HEK293 (cell line): ENCODE results near the gene PTRHD1.

Experiments
- KLF16 ChIP-seq: fragments of 450-650 bp; formaldehyde crosslinking; IDR thresholded peaks from 2 replicates; pipeline ENCODE4 v1.5.1; 2017; ENCODE audit warnings: missing biosample characterization, missing genetic modification characterization
- KLF9 ChIP-seq: fragments of 450-650 bp; formaldehyde crosslinking; IDR thresholded peaks from 2 replicates; pipeline ENCODE4 v1.5.1; 2016; ENCODE audit warnings: missing biosample characterization, missing genetic modification characterization, low read depth
- TRIM28 ChIP-seq: IDR thresholded peaks from 2 replicates; pipeline ENCODE4 v1.6.1; 2011; ENCODE audit warnings: low read length, control low read depth, borderline replicate concordance
- YY2 ChIP-seq: fragments of 450-650 bp; formaldehyde crosslinking; IDR thresholded peaks from 2 replicates; pipeline ENCODE4 v1.5.1; 2016; ENCODE audit warnings: missing biosample characterization, missing genetic modification characterization
- ZFHX2 ChIP-seq: fragments of 450-650 bp; formaldehyde crosslinking; conservative IDR thresholded peaks from 2 replicates; pipeline ENCODE4 v1.5.1; 2016; ENCODE audit warnings: missing biosample characterization, missing genetic modification characterization
- ZFP37 ChIP-seq: fragments of 450-650 bp; formaldehyde crosslinking; IDR thresholded peaks from 2 replicates; pipeline ENCODE4 v1.5.1; 2016; ENCODE audit warnings: missing biosample characterization, missing genetic modification characterization
- ZIC2 ChIP-seq: fragments of 450-650 bp; formaldehyde crosslinking; IDR thresholded peaks from 2 replicates; pipeline ENCODE4 v1.5.1; 2016; ENCODE audit warnings: missing biosample characterization, missing genetic modification characterization
- ZNF146 ChIP-seq: fragments of 450-650 bp; formaldehyde crosslinking; IDR thresholded peaks from 2 replicates; pipeline ENCODE4 v1.5.1; 2016; ENCODE audit warnings: missing biosample characterization, missing genetic modification characterization
- ZNF223 ChIP-seq: fragments of 450-650 bp; formaldehyde crosslinking; IDR thresholded peaks from 2 replicates; pipeline ENCODE4 v1.5.1; 2016; ENCODE audit warnings: missing biosample characterization, missing genetic modification characterization
- ZNF335 ChIP-seq: fragments of 450-650 bp; formaldehyde crosslinking; conservative IDR thresholded peaks from 2 replicates; pipeline ENCODE4 v1.5.1; 2016; ENCODE audit warnings: missing biosample characterization, missing genetic modification characterization
- ZNF354C ChIP-seq: fragments of 450-650 bp; formaldehyde crosslinking; IDR thresholded peaks from 2 replicates; pipeline ENCODE4 v1.5.1; 2016; ENCODE audit warnings: missing biosample characterization, missing genetic modification characterization, low read depth, borderline replicate concordance
- ZNF362 ChIP-seq: fragments of 450-650 bp; formaldehyde crosslinking; IDR thresholded peaks from 2 replicates; pipeline ENCODE4 v1.5.1; 2016; ENCODE audit warnings: missing biosample characterization, missing genetic modification characterization
- ZNF366 ChIP-seq: fragments of 450-650 bp; formaldehyde crosslinking; conservative IDR thresholded peaks from 2 replicates; pipeline ENCODE4 v1.5.1; 2016; ENCODE audit warnings: missing biosample characterization, missing genetic modification characterization
- ZNF394 ChIP-seq: fragments of 450-650 bp; formaldehyde crosslinking; IDR thresholded peaks from 2 replicates; pipeline ENCODE4 v1.5.1; 2016; ENCODE audit warnings: missing biosample characterization, missing genetic modification characterization, mild to moderate bottlenecking, moderate library complexity, borderline replicate concordance
- ZNF404 ChIP-seq: fragments of 450-650 bp; formaldehyde crosslinking; IDR thresholded peaks from 2 replicates; pipeline ENCODE4 v1.5.1; 2017; ENCODE audit warnings: missing biosample characterization, missing genetic modification characterization
- ZNF501 ChIP-seq: fragments of 450-650 bp; formaldehyde crosslinking; IDR thresholded peaks from 2 replicates; pipeline ENCODE4 v1.5.1; 2016; ENCODE audit warnings: missing biosample characterization, missing genetic modification characterization
- ZNF561 ChIP-seq: fragments of 450-650 bp; IDR thresholded peaks from 2 replicates; pipeline ENCODE4 v1.5.1; 2018; ENCODE audit warnings: missing biosample characterization, missing genetic modification characterization, borderline replicate concordance
- ZNF580 ChIP-seq: fragments of 450-650 bp; formaldehyde crosslinking; IDR thresholded peaks from 2 replicates; pipeline ENCODE4 v1.5.1; 2016; ENCODE audit warnings: missing biosample characterization, missing genetic modification characterization
- ZNF596 ChIP-seq: fragments of 450-650 bp; IDR thresholded peaks from 2 replicates; pipeline ENCODE4 v1.5.0; 2018; ENCODE audit warnings: missing biosample characterization, mild to moderate bottlenecking, missing genetic modification characterization, moderate library complexity
- ZNF76 ChIP-seq: fragments of 450-650 bp; formaldehyde crosslinking; IDR thresholded peaks from 2 replicates; pipeline ENCODE4; 2016; ENCODE audit warnings: low read depth, missing biosample characterization, missing genetic modification characterization, borderline replicate concordance
- ZNF843 ChIP-seq: fragments of 450-650 bp; formaldehyde crosslinking; IDR thresholded peaks from 2 replicates; pipeline ENCODE4 v1.5.1; 2016; ENCODE audit warnings: missing biosample characterization, missing genetic modification characterization
- ZSCAN30 ChIP-seq: fragments of 450-650 bp; IDR thresholded peaks from 2 replicates; pipeline ENCODE4 v1.5.1; 2018; ENCODE audit warnings: missing biosample characterization, mild to moderate bottlenecking, missing genetic modification characterization, moderate library complexity
- TF ChIP-seq, protein P1 (sequence below): sonication (generic); formaldehyde crosslinking; IDR thresholded peaks from 2 replicates; pipeline ENCODE4 v1.8.1; 2022; ENCODE audit warnings: mild to moderate bottlenecking, moderate library complexity, missing genetic modification reagents
- TF ChIP-seq, protein P2 (sequence below): fragments of 450-650 bp; formaldehyde crosslinking; IDR thresholded peaks from 2 replicates; pipeline ENCODE4 v1.5.1; 2016; ENCODE audit warnings: missing biosample characterization, missing genetic modification characterization
- TF ChIP-seq, protein P3 (sequence below): fragments of 450-650 bp; formaldehyde crosslinking; IDR thresholded peaks from 2 replicates; pipeline ENCODE4 v1.5.1; 2016; ENCODE audit warnings: missing biosample characterization, missing genetic modification characterization
- TF ChIP-seq, protein P4 (sequence below): fragments of 450-650 bp; formaldehyde crosslinking; IDR thresholded peaks from 2 replicates; pipeline ENCODE4 v1.5.1; 2016; ENCODE audit warnings: missing biosample characterization, missing genetic modification characterization, borderline replicate concordance
- TF ChIP-seq, protein P5 (sequence below): IDR thresholded peaks from 2 replicates; pipeline ENCODE4 v1.6.1; 2011; ENCODE audit warnings: mild to moderate bottlenecking, low read depth, low read length, borderline replicate concordance

The PTRHD1 gene

DNA sequence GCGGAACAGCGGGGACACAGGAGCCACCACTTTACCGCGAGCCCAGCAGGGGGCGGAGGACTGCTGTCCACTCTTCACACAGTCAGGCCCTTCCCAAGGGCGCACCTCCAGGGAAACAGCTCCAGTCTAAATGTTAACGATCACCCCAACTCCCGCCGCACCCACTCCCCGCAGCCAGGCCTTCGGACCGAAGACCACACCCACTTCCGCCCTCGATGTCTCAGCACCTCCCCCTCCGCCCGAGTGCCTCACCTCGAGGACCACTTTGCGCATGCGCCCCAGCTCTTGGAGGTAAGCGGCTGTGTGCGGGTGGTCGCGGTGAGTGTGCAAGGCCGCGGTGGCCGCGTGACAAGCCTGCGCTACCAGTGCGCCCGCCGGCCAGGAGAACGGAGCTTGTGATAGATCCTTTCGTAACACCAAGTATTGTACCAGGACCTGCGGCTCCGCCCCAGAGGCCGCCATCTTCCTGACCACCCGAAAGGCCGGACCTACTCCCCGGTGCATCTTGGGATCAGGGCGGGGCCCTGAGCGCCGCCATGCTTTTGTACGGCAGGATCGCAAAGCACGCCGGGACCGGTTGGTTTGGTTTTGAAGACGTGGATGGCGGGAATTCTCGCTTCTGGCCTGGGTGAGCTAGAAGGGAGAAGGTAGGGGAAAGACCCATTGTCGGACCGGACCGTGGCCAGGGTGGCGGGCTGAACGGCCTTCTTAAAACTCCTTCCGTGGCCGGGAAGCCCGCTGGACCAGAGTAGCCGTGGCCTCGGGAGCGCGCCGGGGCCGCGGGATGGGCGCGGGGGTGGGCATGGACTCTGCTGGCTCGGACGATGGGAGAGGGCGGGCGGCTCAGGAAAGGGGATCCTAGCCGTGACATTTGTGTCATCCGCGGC, at the start of gene PTRHD1, which contains the start of gene CENPO (continued):
- TF ChIP-seq ZNF501 (peak; percentile 30; the same call in 1 of the 2 replicates), TRIM28 (no peak), ZNF366 (tag by site-specific recombination) (peak; percentile 77), KLF9 (peak; percentile 99), ZNF596 (no peak), ZSCAN30 (tag by site-specific recombination) (peak; percentile 22), YY2 (tag by site-specific recombination) (peak; percentile 97), ZNF362 (tag by site-specific recombination) (no peak), ZNF561 (tag by site-specific recombination) (no peak; the same call in 1 of the 2 replicates), ZNF843 (peak; percentile 28; the same call in 1 of the 2 replicates), ZNF404 (tag by site-specific recombination) (no peak), ZNF146 (tag by site-specific recombination) (no peak), ZNF76 (peak; percentile 97), ZNF223 (tag by site-specific recombination) (no peak), KLF16 (peak; percentile 40; the same call in 1 of the 2 replicates), ZNF335 (tag by site-specific recombination) (peak; percentile 95), ZIC2 (tag by site-specific recombination) (peak; percentile 26; the same call in 1 of the 2 replicates), ZFP37 (tag by site-specific recombination) (0 out of 2 replicates have a peak, but pooled peaks have one; percentile 41), ZNF580 (no peak), ZFHX2 (peak; percentile 60), ZNF354C (tag by site-specific recombination) (no peak), ZNF394 (tag by site-specific recombination) (peak; percentile 59; the same call in 1 of the 2 replicates)
- TF ChIP-seq, protein P1, sequence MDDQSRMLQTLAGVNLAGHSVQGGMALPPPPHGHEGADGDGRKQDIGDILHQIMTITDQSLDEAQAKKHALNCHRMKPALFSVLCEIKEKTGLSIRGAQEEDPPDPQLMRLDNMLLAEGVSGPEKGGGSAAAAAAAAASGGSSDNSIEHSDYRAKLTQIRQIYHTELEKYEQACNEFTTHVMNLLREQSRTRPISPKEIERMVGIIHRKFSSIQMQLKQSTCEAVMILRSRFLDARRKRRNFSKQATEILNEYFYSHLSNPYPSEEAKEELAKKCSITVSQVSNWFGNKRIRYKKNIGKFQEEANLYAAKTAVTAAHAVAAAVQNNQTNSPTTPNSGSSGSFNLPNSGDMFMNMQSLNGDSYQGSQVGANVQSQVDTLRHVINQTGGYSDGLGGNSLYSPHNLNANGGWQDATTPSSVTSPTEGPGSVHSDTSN (CRISPR knock-in tag), result 0 out of 2 replicates have a peak, but pooled peaks have one; percentile 55
- TF ChIP-seq, protein P2, sequence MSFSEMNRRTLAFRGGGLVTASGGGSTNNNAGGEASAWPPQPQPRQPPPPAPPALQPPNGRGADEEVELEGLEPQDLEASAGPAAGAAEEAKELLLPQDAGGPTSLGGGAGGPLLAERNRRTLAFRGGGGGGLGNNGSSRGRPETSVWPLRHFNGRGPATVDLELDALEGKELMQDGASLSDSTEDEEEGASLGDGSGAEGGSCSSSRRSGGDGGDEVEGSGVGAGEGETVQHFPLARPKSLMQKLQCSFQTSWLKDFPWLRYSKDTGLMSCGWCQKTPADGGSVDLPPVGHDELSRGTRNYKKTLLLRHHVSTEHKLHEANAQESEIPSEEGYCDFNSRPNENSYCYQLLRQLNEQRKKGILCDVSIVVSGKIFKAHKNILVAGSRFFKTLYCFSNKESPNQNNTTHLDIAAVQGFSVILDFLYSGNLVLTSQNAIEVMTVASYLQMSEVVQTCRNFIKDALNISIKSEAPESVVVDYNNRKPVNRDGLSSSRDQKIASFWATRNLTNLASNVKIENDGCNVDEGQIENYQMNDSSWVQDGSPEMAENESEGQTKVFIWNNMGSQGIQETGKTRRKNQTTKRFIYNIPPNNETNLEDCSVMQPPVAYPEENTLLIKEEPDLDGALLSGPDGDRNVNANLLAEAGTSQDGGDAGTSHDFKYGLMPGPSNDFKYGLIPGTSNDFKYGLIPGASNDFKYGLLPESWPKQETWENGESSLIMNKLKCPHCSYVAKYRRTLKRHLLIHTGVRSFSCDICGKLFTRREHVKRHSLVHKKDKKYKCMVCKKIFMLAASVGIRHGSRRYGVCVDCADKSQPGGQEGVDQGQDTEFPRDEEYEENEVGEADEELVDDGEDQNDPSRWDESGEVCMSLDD (tag by site-specific recombination), result peak; percentile 81
- TF ChIP-seq, protein P3, sequence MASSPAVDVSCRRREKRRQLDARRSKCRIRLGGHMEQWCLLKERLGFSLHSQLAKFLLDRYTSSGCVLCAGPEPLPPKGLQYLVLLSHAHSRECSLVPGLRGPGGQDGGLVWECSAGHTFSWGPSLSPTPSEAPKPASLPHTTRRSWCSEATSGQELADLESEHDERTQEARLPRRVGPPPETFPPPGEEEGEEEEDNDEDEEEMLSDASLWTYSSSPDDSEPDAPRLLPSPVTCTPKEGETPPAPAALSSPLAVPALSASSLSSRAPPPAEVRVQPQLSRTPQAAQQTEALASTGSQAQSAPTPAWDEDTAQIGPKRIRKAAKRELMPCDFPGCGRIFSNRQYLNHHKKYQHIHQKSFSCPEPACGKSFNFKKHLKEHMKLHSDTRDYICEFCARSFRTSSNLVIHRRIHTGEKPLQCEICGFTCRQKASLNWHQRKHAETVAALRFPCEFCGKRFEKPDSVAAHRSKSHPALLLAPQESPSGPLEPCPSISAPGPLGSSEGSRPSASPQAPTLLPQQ (tag by site-specific recombination), result peak; percentile 43; the same call in 1 of the 2 replicates
- TF ChIP-seq, protein P4, sequence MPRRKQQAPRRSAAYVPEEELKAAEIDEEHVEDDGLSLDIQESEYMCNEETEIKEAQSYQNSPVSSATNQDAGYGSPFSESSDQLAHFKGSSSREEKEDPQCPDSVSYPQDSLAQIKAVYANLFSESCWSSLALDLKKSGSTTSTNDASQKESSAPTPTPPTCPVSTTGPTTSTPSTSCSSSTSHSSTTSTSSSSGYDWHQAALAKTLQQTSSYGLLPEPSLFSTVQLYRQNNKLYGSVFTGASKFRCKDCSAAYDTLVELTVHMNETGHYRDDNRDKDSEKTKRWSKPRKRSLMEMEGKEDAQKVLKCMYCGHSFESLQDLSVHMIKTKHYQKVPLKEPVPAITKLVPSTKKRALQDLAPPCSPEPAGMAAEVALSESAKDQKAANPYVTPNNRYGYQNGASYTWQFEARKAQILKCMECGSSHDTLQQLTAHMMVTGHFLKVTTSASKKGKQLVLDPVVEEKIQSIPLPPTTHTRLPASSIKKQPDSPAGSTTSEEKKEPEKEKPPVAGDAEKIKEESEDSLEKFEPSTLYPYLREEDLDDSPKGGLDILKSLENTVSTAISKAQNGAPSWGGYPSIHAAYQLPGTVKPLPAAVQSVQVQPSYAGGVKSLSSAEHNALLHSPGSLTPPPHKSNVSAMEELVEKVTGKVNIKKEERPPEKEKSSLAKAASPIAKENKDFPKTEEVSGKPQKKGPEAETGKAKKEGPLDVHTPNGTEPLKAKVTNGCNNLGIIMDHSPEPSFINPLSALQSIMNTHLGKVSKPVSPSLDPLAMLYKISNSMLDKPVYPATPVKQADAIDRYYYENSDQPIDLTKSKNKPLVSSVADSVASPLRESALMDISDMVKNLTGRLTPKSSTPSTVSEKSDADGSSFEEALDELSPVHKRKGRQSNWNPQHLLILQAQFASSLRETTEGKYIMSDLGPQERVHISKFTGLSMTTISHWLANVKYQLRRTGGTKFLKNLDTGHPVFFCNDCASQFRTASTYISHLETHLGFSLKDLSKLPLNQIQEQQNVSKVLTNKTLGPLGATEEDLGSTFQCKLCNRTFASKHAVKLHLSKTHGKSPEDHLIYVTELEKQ, result no peak
- TF ChIP-seq, protein P5, sequence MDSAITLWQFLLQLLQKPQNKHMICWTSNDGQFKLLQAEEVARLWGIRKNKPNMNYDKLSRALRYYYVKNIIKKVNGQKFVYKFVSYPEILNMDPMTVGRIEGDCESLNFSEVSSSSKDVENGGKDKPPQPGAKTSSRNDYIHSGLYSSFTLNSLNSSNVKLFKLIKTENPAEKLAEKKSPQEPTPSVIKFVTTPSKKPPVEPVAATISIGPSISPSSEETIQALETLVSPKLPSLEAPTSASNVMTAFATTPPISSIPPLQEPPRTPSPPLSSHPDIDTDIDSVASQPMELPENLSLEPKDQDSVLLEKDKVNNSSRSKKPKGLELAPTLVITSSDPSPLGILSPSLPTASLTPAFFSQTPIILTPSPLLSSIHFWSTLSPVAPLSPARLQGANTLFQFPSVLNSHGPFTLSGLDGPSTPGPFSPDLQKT, result no peak
